Epithelial cell of esophagus (primary cell): ENCODE results near the gene AHCYL1.

ENCODE experiments used
- DNase-seq: peaks from one replicate; pipeline ENCODE4 v3.0.0; 2010; ENCODE audit warnings: low read depth
- H3K4me3 ChIP-seq: 2 replicates; pipeline ENCODE4 v1.5.1; 2011; ENCODE audit warnings: mild to moderate bottlenecking, low read length, control low read depth
- CTCF ChIP-seq: IDR thresholded peaks from 2 replicates; pipeline ENCODE4 v1.5.1; 2011; ENCODE audit warnings: low read depth, mild to moderate bottlenecking, low read length, control low read depth, inconsistent platforms; ENCODE audit not compliant: insufficient read depth; ENCODE audit errors: missing control alignments

The AHCYL1 gene

GRCh38 chr1:110059133-110059863 is 74.7 kb downstream of the AHCYL1 start:
- DNase-seq, result no peak
- TF ChIP-seq CTCF, result no peak
- H3K4me3 ChIP-seq, result no peak overlapping the region

- peak; percentile 83 for TF ChIP-seq CTCF
- peak; percentile 45 for DNase-seq
- no peak overlapping the region for H3K4me3 ChIP-seq
Measured at GRCh38 chr1:110060034-110060661, 75.6 kb downstream of the AHCYL1 start.

- H3K4me3 ChIP-seq, result no peak overlapping the region
- no peak for TF ChIP-seq CTCF
- DNase-seq, result no peak
Measured at GRCh38 chr1:110060662-110061060, 76.1 kb downstream of the AHCYL1 start.

- no peak for DNase-seq
- no peak for TF ChIP-seq CTCF
- no peak overlapping the region for H3K4me3 ChIP-seq
Measured at GRCh38 chr1:110061341-110061740, 76.8 kb downstream of the AHCYL1 start.

GRCh38 chr1:110062612-110063011 is 78.0 kb downstream of the AHCYL1 start:
- no peak for DNase-seq
- H3K4me3 ChIP-seq, result no peak overlapping the region
- no peak for TF ChIP-seq CTCF

GRCh38 chr1:110063781-110064180 is 79.2 kb downstream of the AHCYL1 start:
- no peak for DNase-seq
- H3K4me3 ChIP-seq, result no peak overlapping the region
- no peak for TF ChIP-seq CTCF
